ENCODE data around the gene EPAS1.

DNA sequence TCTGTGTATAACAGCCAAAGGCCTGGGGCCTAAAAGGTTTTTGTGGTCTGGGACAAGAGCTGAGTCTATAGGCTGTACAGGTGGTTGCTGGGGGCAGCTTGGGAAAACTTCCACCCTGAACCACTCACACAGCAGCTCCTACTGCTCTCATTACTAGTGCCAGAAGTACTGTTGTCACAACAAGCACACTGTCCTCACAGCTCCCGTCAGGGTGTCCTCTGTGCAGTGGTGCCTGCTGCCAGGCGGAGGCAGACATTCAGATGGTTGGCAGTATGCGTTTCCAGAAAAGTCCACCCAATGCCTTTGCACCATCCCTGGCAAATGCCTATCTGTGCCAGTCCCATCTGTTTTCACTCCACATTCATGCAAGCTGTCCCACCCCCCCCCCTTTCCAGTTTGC lies 58.5 kb downstream of the EPAS1 start:
- TF ChIP-seq, protein P1, sequence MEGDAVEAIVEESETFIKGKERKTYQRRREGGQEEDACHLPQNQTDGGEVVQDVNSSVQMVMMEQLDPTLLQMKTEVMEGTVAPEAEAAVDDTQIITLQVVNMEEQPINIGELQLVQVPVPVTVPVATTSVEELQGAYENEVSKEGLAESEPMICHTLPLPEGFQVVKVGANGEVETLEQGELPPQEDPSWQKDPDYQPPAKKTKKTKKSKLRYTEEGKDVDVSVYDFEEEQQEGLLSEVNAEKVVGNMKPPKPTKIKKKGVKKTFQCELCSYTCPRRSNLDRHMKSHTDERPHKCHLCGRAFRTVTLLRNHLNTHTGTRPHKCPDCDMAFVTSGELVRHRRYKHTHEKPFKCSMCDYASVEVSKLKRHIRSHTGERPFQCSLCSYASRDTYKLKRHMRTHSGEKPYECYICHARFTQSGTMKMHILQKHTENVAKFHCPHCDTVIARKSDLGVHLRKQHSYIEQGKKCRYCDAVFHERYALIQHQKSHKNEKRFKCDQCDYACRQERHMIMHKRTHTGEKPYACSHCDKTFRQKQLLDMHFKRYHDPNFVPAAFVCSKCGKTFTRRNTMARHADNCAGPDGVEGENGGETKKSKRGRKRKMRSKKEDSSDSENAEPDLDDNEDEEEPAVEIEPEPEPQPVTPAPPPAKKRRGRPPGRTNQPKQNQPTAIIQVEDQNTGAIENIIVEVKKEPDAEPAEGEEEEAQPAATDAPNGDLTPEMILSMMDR (IDR thresholded peaks at IDR 0.05): no peak
- no peak for TF ChIP-seq POLR2A (IDR thresholded peaks at IDR 0.05)

All from stomach (tissue), 4 donors.